Adrenal gland (tissue), 12 donors: ENCODE measurements around the gene ZNF808. TPM values are rescaled to one million over a fixed set of nuclear protein-coding genes. Genes with fewer than 3 reads are reported as not detected.

Source experiments
- polyA plus RNA-seq, 3 donors: library from polyadenylated mRNA; stranded (reverse); fragments of 200-250 nt in 2 of 3; fragments of 350-450 nt in 1 of 3; fragmentation: Illumina TruSeq in 1 of 3; extraction: RNeasy Lipid Tissue Mini Kit (QIAGEN cat#74804) in 1 of 3; gene quantifications; one replicate each; pipeline ENCODE4 v1.2.3, GENCODE V29; 2013 to 2014
- small RNA-seq, 2 donors: library from RNA; depleted of rRNA; stranded (forward); fragments of <200 nt; gene quantifications; one replicate each; pipeline ENCODE3, GENCODE V24; 2016
- total RNA-seq, 9 donors: library from RNA; depleted of rRNA in 4 of 9; stranded (reverse); fragments of >200 nt in 4 of 9; fragments of 120-200 nt in 1 of 9; fragmentation: NEBNext Ultra II Directional in 1 of 9; extraction: Animal tissue kit (Norgen Biotek cat#: 25700) in 1 of 9; gene quantifications; one replicate each; pipeline versions ENCODE4 v1.1.0 to v1.2.4, GENCODE V29; 2013 to 2023
- donor health status: healthy with polysubstance abuse.
- donor health status: Bipolar disorder and iron deficiency.
- donor health status: DM: yes; HTN: yes; CAD: no.
- donor health status: DM: no; HTN: no; CAD: no.
- donor health status: DM: no; HTN: no; CAD: no.
- donor health status: DM: yes; HTN: yes; CAD: no.

Gene ZNF808
- total and polyA plus RNA-seq, 12 donors, result 1.6 to 28.8 (median 14.2) TPM

Small RNA genes within 50 kb of the gene (small RNA-seq; reads per million reads assigned to genes)
- gene RPL39P34, result 0 reads per million in 2 donors

Other genes with a start within 250 kb of the ZNF808 start
- gene ZNF480, start 230.5 kb upstream of the ZNF808 start, total RNA-seq, result 10 to 100 TPM in 4 of 9 donors, 1 to 10 TPM in 5; 2.1 to 15.1 (median 9.0) TPM
- gene ZNF480, start 230.5 kb upstream of the ZNF808 start, polyA plus RNA-seq, result 10 to 100 TPM in 2 of 3 donors, 1 to 10 TPM in 1; 7.2 to 16.3 (median 13.2) TPM
- 10 to 100 TPM in 1 of 9 donors, 1 to 10 TPM in 8; 1.9 to 10.2 (median 4.3) TPM for gene ZNF610, start 191.4 kb upstream of the ZNF808 start, total RNA-seq
- 10 to 100 TPM in 1 of 3 donors, 1 to 10 TPM in 2; 2.9 to 13.6 (median 4.3) TPM for gene ZNF610, start 191.4 kb upstream of the ZNF808 start, polyA plus RNA-seq
- gene ZNF880, start 157.7 kb upstream of the ZNF808 start, total RNA-seq, result 10 to 100 TPM in 8 of 9 donors, 1 to 10 TPM in 1; 7.5 to 23.1 (median 16.4) TPM
- gene ZNF880, start 157.7 kb upstream of the ZNF808 start, polyA plus RNA-seq, result 10 to 100 TPM; 18.3 to 19.4 (median 18.8) TPM
- gene ZNF528, start 129.8 kb upstream of the ZNF808 start, total RNA-seq, result 10 to 100 TPM in 8 of 9 donors, 1 to 10 TPM in 1; 7.6 to 48.5 (median 23.6) TPM
- gene ZNF528, start 129.8 kb upstream of the ZNF808 start, polyA plus RNA-seq, result 10 to 100 TPM in 2 of 3 donors, 1 to 10 TPM in 1; 10.0 to 29.8 (median 22.4) TPM
- under 1 TPM in 3 of 9 donors, not detected in 6; 0.11 to 0.18 (median 0.11) TPM for gene ZNF534, start 98.5 kb upstream of the ZNF808 start, total RNA-seq
- gene ZNF534, start 98.5 kb upstream of the ZNF808 start, polyA plus RNA-seq, result under 1 TPM in 1 of 3 donors, not detected in 2; 0.16 TPM
- 1 to 10 TPM in 5 of 9 donors, under 1 TPM in 4; 0.09 to 5.3 (median 1.2) TPM for gene ZNF578, start 74.1 kb upstream of the ZNF808 start, total RNA-seq
- 1 to 10 TPM in 1 of 3 donors, under 1 TPM in 2; 0.16 to 1.7 (median 0.47) TPM for gene ZNF578, start 74.1 kb upstream of the ZNF808 start, polyA plus RNA-seq
- 10 to 100 TPM in 6 of 9 donors, 1 to 10 TPM in 3; 4.6 to 21.3 (median 13.0) TPM for gene ZNF701, start 42.6 kb downstream of the ZNF808 start, total RNA-seq
- gene ZNF701, start 42.6 kb downstream of the ZNF808 start, polyA plus RNA-seq, result 1 to 10 TPM; 4.0 to 10.0 (median 7.5) TPM
- 100 to 1,000 TPM in 2 of 9 donors, 10 to 100 TPM in 7; 23.4 to 185 (median 47.4) TPM for gene ZNF83, start 110.7 kb downstream of the ZNF808 start, total RNA-seq
- 100 to 1,000 TPM in 2 of 3 donors, 10 to 100 TPM in 1; 50.0 to 344 (median 165) TPM for gene ZNF83, start 110.7 kb downstream of the ZNF808 start, polyA plus RNA-seq
- 10 to 100 TPM in 6 of 9 donors, 1 to 10 TPM in 3; 8.3 to 21.8 (median 13.8) TPM for gene ZNF611, start 207.4 kb downstream of the ZNF808 start, total RNA-seq
- 1 to 10 TPM; 3.8 to 6.8 (median 5.7) TPM for gene ZNF611, start 207.4 kb downstream of the ZNF808 start, polyA plus RNA-seq